AG09319 (cell line): ENCODE measurements around the gene GMPPA.

Experiments
- DNase-seq: peaks from one replicate; pipeline ENCODE4 v3.0.0-alpha.2; 2010; ENCODE audit warnings: low read depth; ENCODE audit errors: extremely low read depth
- TF ChIP-seq, protein P1 (sequence below): IDR thresholded peaks from 2 replicates; pipeline ENCODE4 v1.5.1; 2011; ENCODE audit warnings: low read depth, mild to moderate bottlenecking, inconsistent platforms, low read length, moderate library complexity

GMPPA gene

DNA sequence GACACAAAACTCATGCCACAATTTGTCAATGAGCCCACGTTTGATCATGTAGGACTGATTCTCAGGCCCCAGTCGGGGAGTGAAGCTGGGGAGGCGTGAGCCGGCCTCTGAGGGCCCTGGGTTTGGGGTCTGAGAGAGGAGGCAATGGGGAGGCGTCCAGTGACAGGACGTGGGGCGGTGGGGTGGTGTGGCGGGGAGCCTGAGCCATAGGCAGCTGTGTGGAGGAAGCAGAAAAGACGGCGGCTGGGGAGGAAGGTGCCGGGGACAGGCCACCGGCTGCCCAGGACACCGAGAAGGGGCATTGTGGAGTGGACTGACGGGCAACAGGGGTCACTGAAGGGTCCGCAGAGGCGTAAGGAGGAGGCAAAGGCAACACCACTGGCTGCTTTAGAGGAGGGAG lies 37.7 kb downstream of the GMPPA start:
- DNase-seq: no peak
- TF ChIP-seq, protein P1, sequence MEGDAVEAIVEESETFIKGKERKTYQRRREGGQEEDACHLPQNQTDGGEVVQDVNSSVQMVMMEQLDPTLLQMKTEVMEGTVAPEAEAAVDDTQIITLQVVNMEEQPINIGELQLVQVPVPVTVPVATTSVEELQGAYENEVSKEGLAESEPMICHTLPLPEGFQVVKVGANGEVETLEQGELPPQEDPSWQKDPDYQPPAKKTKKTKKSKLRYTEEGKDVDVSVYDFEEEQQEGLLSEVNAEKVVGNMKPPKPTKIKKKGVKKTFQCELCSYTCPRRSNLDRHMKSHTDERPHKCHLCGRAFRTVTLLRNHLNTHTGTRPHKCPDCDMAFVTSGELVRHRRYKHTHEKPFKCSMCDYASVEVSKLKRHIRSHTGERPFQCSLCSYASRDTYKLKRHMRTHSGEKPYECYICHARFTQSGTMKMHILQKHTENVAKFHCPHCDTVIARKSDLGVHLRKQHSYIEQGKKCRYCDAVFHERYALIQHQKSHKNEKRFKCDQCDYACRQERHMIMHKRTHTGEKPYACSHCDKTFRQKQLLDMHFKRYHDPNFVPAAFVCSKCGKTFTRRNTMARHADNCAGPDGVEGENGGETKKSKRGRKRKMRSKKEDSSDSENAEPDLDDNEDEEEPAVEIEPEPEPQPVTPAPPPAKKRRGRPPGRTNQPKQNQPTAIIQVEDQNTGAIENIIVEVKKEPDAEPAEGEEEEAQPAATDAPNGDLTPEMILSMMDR: no peak

- no peak for DNase-seq
- TF ChIP-seq, protein P1: no peak
These were observed 38.3 kb downstream of the GMPPA start for GRCh38 chr2:219536967-219537366.

GRCh38 chr2:219537657-219538488 lies 39.2 kb downstream of the GMPPA start:
- TF ChIP-seq, protein P1: no peak
- DNase-seq: no peak

GRCh38 chr2:219538504-219538951 lies 39.8 kb downstream of the GMPPA start:
- TF ChIP-seq, protein P1: no peak

GRCh38 chr2:219538956-219539788 lies 40.5 kb downstream of the GMPPA start:
- DNase-seq: no peak
- TF ChIP-seq, protein P1: no peak

More at GRCh38 chr2:219538504-219538951, 39.8 kb downstream of the GMPPA start:
- DNase-seq: no peak

DNA sequence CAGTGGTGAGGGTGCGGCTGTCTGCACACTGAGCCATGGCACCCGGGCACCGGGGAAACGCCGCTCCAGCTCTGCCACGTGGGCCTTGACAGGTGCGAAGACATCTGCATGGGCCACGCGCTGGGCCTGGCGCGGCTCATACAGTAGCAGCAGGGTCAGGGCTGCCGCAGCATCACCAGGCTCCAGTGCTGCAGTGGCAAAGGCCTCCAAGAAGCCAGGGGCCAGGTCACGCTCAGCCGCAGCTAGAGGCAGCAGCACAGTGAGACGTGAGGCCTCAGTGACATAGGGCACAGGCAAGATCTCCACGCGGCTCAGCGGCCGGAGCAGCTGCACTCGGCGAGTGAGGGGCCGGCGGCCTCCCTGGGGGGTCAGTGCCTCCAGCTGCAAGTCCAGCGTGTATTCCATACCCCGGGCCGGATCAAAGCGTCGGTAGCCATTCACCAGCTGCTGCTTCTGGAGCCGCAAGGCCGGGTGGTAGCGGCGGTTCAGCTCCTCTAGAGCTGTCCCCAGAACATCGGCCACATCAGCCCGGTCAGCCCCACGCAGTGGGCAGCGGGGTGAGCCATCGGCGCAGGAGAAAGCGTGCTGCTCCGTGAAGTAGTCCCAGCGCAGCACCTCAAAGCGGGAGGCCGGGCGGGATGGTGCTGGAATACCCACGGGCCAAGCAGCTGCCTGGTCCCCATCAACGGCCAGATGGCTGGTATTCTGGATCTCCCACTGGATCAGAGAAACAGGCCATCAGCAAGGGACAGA lies 41.4 kb downstream of the GMPPA start:
- no peak for DNase-seq

More for the DNA sequence above, 41.4 kb downstream of the GMPPA start:
- TF ChIP-seq, protein P1: no peak
